ENCODE measurements around the gene APOL2.

Gene APOL2

GRCh38 chr22:36259615-36260300 is 20.4 kb upstream of the APOL2 start:
- H3K36me3 ChIP-seq (ENCODE audit: insufficient read depth, low read length): peaks cover 32% of the 10 kb centered on the region
- no peak for TF ChIP-seq CTCF (IDR thresholded peaks at IDR 0.05; ENCODE audit: borderline replicate concordance, extremely low read depth, low read length, poor library complexity, severe bottlenecking)
- TF ChIP-seq EZH2 (IDR thresholded peaks at IDR 0.05; ENCODE audit: borderline replicate concordance, low read depth, low read length, severe bottlenecking): no peak
- H3K79me2 ChIP-seq (ENCODE audit: insufficient read depth, low read length): peaks cover 3% of the 10 kb centered on the region; the same call in 1 of the 2 replicates
- peaks cover 19% of the 10 kb centered on the region for H3K4me1 ChIP-seq (ENCODE audit: insufficient read depth, low read length)
- no peaks in the 10 kb centered on the region for H3K9me3 ChIP-seq (ENCODE audit: insufficient read depth, low read length, severe bottlenecking)
- DNase-seq: no peak
- H3K4me2 ChIP-seq (ENCODE audit: insufficient read depth, low read length): no peak overlapping the region
- H3K27me3 ChIP-seq (ENCODE audit: insufficient read depth, low read length, poor library complexity): no peaks in the 10 kb centered on the region
- H3K27ac ChIP-seq (ENCODE audit: low read length): no peak overlapping the region
- H3K9ac ChIP-seq (ENCODE audit: low read depth, low read length): no peak overlapping the region
- H2AFZ ChIP-seq (ENCODE audit: low read depth, low read length): no peak overlapping the region
- H4K20me1 ChIP-seq (ENCODE audit: insufficient read depth, low read length): no peaks in the 10 kb centered on the region
- H3K4me3 ChIP-seq (ENCODE audit: low read depth in 1 of 2, low read length in 2 of 2): no peak overlapping the region
- ATAC-seq (ENCODE audit: insufficient read depth, low read depth): no peak

GRCh38 chr22:36258701-36259614 is 19.6 kb upstream of the APOL2 start:
- Histone ChIP-seq H3K9ac (ENCODE audit: low read depth, low read length) (no peak overlapping the region), H3K79me2 (ENCODE audit: insufficient read depth, low read length) (peaks cover 8% of the 10 kb centered on the region), H3K36me3 (ENCODE audit: insufficient read depth, low read length) (peaks cover 32% of the 10 kb centered on the region), H3K27ac (ENCODE audit: low read length) (peak overlapping the region; percentile 56), H3K4me2 (ENCODE audit: insufficient read depth, low read length) (no peak overlapping the region), H3K9me3 (ENCODE audit: insufficient read depth, low read length, severe bottlenecking) (no peaks in the 10 kb centered on the region), H2AFZ (ENCODE audit: low read depth, low read length) (no peak overlapping the region), H3K4me1 (ENCODE audit: insufficient read depth, low read length) (peaks cover 27% of the 10 kb centered on the region), H3K4me3 (ENCODE audit: low read depth in 1 of 2, low read length in 2 of 2) (no peak overlapping the region), H3K27me3 (ENCODE audit: insufficient read depth, low read length, poor library complexity) (no peaks in the 10 kb centered on the region), H4K20me1 (ENCODE audit: insufficient read depth, low read length) (no peaks in the 10 kb centered on the region)
- DNase-seq (peak; percentile 46), ATAC-seq (ENCODE audit: insufficient read depth, low read depth) (peak; percentile 44)
- TF ChIP-seq CTCF (IDR thresholded peaks at IDR 0.05; ENCODE audit: borderline replicate concordance, extremely low read depth, low read length, poor library complexity, severe bottlenecking) (no peak), EZH2 (IDR thresholded peaks at IDR 0.05; ENCODE audit: borderline replicate concordance, low read depth, low read length, severe bottlenecking) (no peak)

- Histone ChIP-seq H3K9me3 (ENCODE audit: insufficient read depth, low read length, severe bottlenecking) (no peaks in the 10 kb centered on the region), H3K36me3 (ENCODE audit: insufficient read depth, low read length) (peaks cover 32% of the 10 kb centered on the region), H4K20me1 (ENCODE audit: insufficient read depth, low read length) (no peaks in the 10 kb centered on the region), H3K4me2 (ENCODE audit: insufficient read depth, low read length) (no peak overlapping the region), H3K4me1 (ENCODE audit: insufficient read depth, low read length) (peaks cover 36% of the 10 kb centered on the region), H3K79me2 (ENCODE audit: insufficient read depth, low read length) (peaks cover 14% of the 10 kb centered on the region), H2AFZ (ENCODE audit: low read depth, low read length) (no peak overlapping the region), H3K9ac (ENCODE audit: low read depth, low read length) (no peak overlapping the region), H3K4me3 (ENCODE audit: low read depth in 1 of 2, low read length in 2 of 2) (no peak overlapping the region), H3K27ac (ENCODE audit: low read length) (peak overlapping the region; percentile 56), H3K27me3 (ENCODE audit: insufficient read depth, low read length, poor library complexity) (no peaks in the 10 kb centered on the region)
- no peak for DNase-seq
- TF ChIP-seq EZH2 (IDR thresholded peaks at IDR 0.05; ENCODE audit: borderline replicate concordance, low read depth, low read length, severe bottlenecking) (no peak), CTCF (IDR thresholded peaks at IDR 0.05; ENCODE audit: borderline replicate concordance, extremely low read depth, low read length, poor library complexity, severe bottlenecking) (no peak)
- no peak for ATAC-seq (ENCODE audit: insufficient read depth, low read depth)
Observed at GRCh38 chr22:36257948-36258670, 18.8 kb upstream of the APOL2 start.
